Measurements from ENCODE around the gene IVNS1ABP. TPM values are rescaled to one million over a fixed set of nuclear protein-coding genes. Genes with fewer than 3 reads are reported as not detected.

The IVNS1ABP gene
- total and polyA plus RNA-seq, 2 of the 13 experiments (the other 11 are each of a cell fraction or from before 2014, with no cell fraction given), result 49.1 to 51.7 TPM

- H3K27me3 ChIP-seq (ENCODE audit: control insufficient read depth in 1 of 2, insufficient read depth in 2 of 2, low read length in 2 of 2), result no peaks in the 10 kb centered on the region
- no peaks in the 10 kb centered on the region; a peak in 2 of 5 replicates for H3K36me3 ChIP-seq (replicated peaks in 1 of 2; ENCODE audit: control insufficient read depth in 1 of 2, insufficient read depth in 2 of 2, low read length in 2 of 2)
- peaks cover 10% of the 10 kb centered on the region; the same call in 1 of the 2 replicates for H3K4me1 ChIP-seq (ENCODE audit: insufficient read depth, low read length)
- no peak overlapping the region for H3K4me3 ChIP-seq (replicated peaks in 1 of 3; ENCODE audit: insufficient read depth in 1 of 3, low read depth in 2 of 3, low read length in 3 of 3)
- no peak overlapping the region for H3K4me2 ChIP-seq (ENCODE audit: low read depth, low read length)
- H3K79me2 ChIP-seq (ENCODE audit: insufficient read depth, low read length), result no peaks in the 10 kb centered on the region
- no TSS peak for BruUV-seq (replicated peaks)
- TF ChIP-seq PAX8 (CRISPR knock-in tag; IDR thresholded peaks at IDR 0.05; ENCODE audit: borderline replicate concordance) (no peak), SATB2 (CRISPR knock-in tag; IDR thresholded peaks at IDR 0.05) (no peak)
- 95% methylated on average over 1 of the region's 1 CpG for WGBS (ENCODE audit: low lambda C conversion rate)
- ChIA-PET POLR2A (no interaction called here), CTCF (ENCODE audit: low intra/inter-chr PET ratio, low total read pairs) (no interaction called here)
- H2AFZ ChIP-seq (ENCODE audit: low read length), result no peak overlapping the region
- no peak for ATAC-seq
- intact Hi-C loops (cut with micrococcal nuclease; ENCODE audit: unreplicated experiment), result no loop called here
- DNase-seq (ENCODE audit: low spot score), result no peak
- no peaks in the 10 kb centered on the region for H4K20me1 ChIP-seq (ENCODE audit: insufficient read depth, low read length)
- H3K27ac ChIP-seq (ENCODE audit: extremely low read length, insufficient read depth, low read length), result no peak overlapping the region
- no peaks in the 10 kb centered on the region for H3K9me3 ChIP-seq (ENCODE audit: low read length)
- in situ Hi-C loops (cut with HindIII; ENCODE audit: extremely low pct_ligation_motif_present, low pct_unique_long_range_greater_than_20kb), result no loop called here
- H3K9ac ChIP-seq (ENCODE audit: insufficient read depth, low read depth, low read length), result no peak overlapping the region
- FAIRE-seq, result no peak
Measured at GRCh38 chr1:185291159-185291558, 25.9 kb downstream of the IVNS1ABP start.

GRCh38 chr1:185289880-185290279, 27.2 kb downstream of the IVNS1ABP start:
- CTCF ChIA-PET (ENCODE audit: low intra/inter-chr PET ratio, low total read pairs), result no interaction called here
- H3K79me2 ChIP-seq (ENCODE audit: insufficient read depth, low read length), result no peaks in the 10 kb centered on the region
- TF ChIP-seq ZNF24 (IDR thresholded peaks at IDR 0.05), result no peak
- TF ChIP-seq NR2C2 (CRISPR knock-in tag; IDR thresholded peaks at IDR 0.05; ENCODE audit: borderline replicate concordance), result no peak
- no peak for TF ChIP-seq ZNF362 (CRISPR knock-in tag; IDR thresholded peaks at IDR 0.05; ENCODE audit: borderline replicate concordance)
- no peak for TF ChIP-seq CBX2 (IDR thresholded peaks at IDR 0.05; ENCODE audit: low read depth, low read length)
- TF ChIP-seq CBX2 (CRISPR knock-in tag; IDR thresholded peaks at IDR 0.05; ENCODE audit: low read depth), result no peak
- peak; percentile 55; the same call in 1 of the 2 replicates for TF ChIP-seq ZNF121 (CRISPR knock-in tag; IDR thresholded peaks at IDR 0.05)
- TF ChIP-seq RBM22 (optimal IDR thresholded peaks at IDR 0.05; ENCODE audit: low read length), result no peak
- no TSS peak for BruUV-seq (replicated peaks)
- FAIRE-seq (no peak), DNase-seq (ENCODE audit: low spot score) (no peak), ATAC-seq (no peak)
- no peak overlapping the region for H3K27ac ChIP-seq (ENCODE audit: extremely low read length, insufficient read depth, low read length)
- peaks cover 10% of the 10 kb centered on the region; the same call in 1 of the 2 replicates for H3K4me1 ChIP-seq (ENCODE audit: insufficient read depth, low read length)
- H3K27me3 ChIP-seq (ENCODE audit: control insufficient read depth in 1 of 2, insufficient read depth in 2 of 2, low read length in 2 of 2), result no peaks in the 10 kb centered on the region
- no peak overlapping the region for H2AFZ ChIP-seq (ENCODE audit: low read length)
- H3K4me3 ChIP-seq (replicated peaks in 1 of 3; ENCODE audit: insufficient read depth in 1 of 3, low read depth in 2 of 3, low read length in 3 of 3), result no peak overlapping the region
- no peak overlapping the region for H3K9ac ChIP-seq (ENCODE audit: insufficient read depth, low read depth, low read length)
- no peaks in the 10 kb centered on the region for H4K20me1 ChIP-seq (ENCODE audit: insufficient read depth, low read length)
- intact Hi-C loops (cut with micrococcal nuclease; ENCODE audit: unreplicated experiment) (loop anchor here (1.0 kb wide), 1 partner anchor 9 kb away; no protein-coding TSS in a partner anchor), in situ Hi-C loops (cut with HindIII; ENCODE audit: extremely low pct_ligation_motif_present, low pct_unique_long_range_greater_than_20kb) (no loop called here)
- no peaks in the 10 kb centered on the region for H3K9me3 ChIP-seq (ENCODE audit: low read length)
- POLR2A ChIA-PET, result no interaction called here
- no peak overlapping the region for H3K4me2 ChIP-seq (ENCODE audit: low read depth, low read length)
- no peaks in the 10 kb centered on the region for H3K36me3 ChIP-seq (replicated peaks in 1 of 2; ENCODE audit: control insufficient read depth in 1 of 2, insufficient read depth in 2 of 2, low read length in 2 of 2)

Measured in HepG2 (cell line).